ENCODE results near the gene VRK1. TPM values are rescaled to one million over a fixed set of nuclear protein-coding genes. Genes with fewer than 3 reads are reported as not detected.

Gene VRK1
- total and polyA plus RNA-seq, 10 of the 15 experiments (the other 5 are each of a cell fraction or from before 2014, with no cell fraction given), result 50.9 to 137 (median 84.7) TPM

- TF ChIP-seq, protein P1, sequence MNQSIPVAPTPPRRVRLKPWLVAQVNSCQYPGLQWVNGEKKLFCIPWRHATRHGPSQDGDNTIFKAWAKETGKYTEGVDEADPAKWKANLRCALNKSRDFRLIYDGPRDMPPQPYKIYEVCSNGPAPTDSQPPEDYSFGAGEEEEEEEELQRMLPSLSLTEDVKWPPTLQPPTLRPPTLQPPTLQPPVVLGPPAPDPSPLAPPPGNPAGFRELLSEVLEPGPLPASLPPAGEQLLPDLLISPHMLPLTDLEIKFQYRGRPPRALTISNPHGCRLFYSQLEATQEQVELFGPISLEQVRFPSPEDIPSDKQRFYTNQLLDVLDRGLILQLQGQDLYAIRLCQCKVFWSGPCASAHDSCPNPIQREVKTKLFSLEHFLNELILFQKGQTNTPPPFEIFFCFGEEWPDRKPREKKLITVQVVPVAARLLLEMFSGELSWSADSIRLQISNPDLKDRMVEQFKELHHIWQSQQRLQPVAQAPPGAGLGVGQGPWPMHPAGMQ (IDR thresholded peaks at IDR 0.05; ENCODE audit: borderline replicate concordance), result no peak
- TF ChIP-seq HDAC6 (IDR thresholded peaks at IDR 0.05; ENCODE audit: unreplicated experiment) (no peak), RAD51 (IDR thresholded peaks at IDR 0.05) (no peak), IKZF2 (IDR thresholded peaks at IDR 0.05) (no peak), IKZF1 (conservative IDR thresholded peaks at IDR 0.05) (no peak), NR2C2 (IDR thresholded peaks at IDR 0.05; ENCODE audit: borderline replicate concordance, control insufficient read depth, insufficient read length, low read depth) (no peak), POLR2AphosphoS2 (IDR thresholded peaks at IDR 0.05; ENCODE audit: low read depth, low read length) (no peak), RELB (IDR thresholded peaks at IDR 0.05; ENCODE audit: low read depth) (no peak), ASH2L (IDR thresholded peaks at IDR 0.05; ENCODE audit: borderline replicate concordance, low read depth) (no peak), TCF3 (IDR thresholded peaks at IDR 0.05; ENCODE audit: borderline replicate concordance, insufficient read depth, low read depth, low read length) (no peak), SUZ12 (IDR thresholded peaks at IDR 0.05; ENCODE audit: unreplicated experiment) (no peak), MTA2 (IDR thresholded peaks at IDR 0.05; ENCODE audit: low read depth) (no peak), EGR1 (IDR thresholded peaks at IDR 0.05; ENCODE audit: borderline replicate concordance in 1 of 2, low read depth in 2 of 2, low read length in 2 of 2) (no peak), FOXM1 (IDR thresholded peaks at IDR 0.05; ENCODE audit: low read depth, low read length) (no peak), FOS (IDR thresholded peaks at IDR 0.05; ENCODE audit: borderline replicate concordance, extremely low read depth, insufficient read length) (no peak)
- TF ChIP-seq, protein P2, sequence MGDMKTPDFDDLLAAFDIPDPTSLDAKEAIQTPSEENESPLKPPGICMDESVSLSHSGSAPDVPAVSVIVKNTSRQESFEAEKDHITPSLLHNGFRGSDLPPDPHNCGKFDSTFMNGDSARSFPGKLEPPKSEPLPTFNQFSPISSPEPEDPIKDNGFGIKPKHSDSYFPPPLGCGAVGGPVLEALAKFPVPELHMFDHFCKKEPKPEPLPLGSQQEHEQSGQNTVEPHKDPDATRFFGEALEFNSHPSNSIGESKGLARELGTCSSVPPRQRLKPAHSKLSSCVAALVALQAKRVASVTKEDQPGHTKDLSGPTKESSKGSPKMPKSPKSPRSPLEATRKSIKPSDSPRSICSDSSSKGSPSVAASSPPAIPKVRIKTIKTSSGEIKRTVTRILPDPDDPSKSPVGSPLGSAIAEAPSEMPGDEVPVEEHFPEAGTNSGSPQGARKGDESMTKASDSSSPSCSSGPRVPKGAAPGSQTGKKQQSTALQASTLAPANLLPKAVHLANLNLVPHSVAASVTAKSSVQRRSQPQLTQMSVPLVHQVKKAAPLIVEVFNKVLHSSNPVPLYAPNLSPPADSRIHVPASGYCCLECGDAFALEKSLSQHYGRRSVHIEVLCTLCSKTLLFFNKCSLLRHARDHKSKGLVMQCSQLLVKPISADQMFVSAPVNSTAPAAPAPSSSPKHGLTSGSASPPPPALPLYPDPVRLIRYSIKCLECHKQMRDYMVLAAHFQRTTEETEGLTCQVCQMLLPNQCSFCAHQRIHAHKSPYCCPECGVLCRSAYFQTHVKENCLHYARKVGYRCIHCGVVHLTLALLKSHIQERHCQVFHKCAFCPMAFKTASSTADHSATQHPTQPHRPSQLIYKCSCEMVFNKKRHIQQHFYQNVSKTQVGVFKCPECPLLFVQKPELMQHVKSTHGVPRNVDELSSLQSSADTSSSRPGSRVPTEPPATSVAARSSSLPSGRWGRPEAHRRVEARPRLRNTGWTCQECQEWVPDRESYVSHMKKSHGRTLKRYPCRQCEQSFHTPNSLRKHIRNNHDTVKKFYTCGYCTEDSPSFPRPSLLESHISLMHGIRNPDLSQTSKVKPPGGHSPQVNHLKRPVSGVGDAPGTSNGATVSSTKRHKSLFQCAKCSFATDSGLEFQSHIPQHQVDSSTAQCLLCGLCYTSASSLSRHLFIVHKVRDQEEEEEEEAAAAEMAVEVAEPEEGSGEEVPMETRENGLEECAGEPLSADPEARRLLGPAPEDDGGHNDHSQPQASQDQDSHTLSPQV (IDR thresholded peaks at IDR 0.05), result no peak
- TF ChIP-seq, protein P3, sequence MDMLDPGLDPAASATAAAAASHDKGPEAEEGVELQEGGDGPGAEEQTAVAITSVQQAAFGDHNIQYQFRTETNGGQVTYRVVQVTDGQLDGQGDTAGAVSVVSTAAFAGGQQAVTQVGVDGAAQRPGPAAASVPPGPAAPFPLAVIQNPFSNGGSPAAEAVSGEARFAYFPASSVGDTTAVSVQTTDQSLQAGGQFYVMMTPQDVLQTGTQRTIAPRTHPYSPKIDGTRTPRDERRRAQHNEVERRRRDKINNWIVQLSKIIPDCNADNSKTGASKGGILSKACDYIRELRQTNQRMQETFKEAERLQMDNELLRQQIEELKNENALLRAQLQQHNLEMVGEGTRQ (IDR thresholded peaks at IDR 0.05; ENCODE audit: borderline replicate concordance, low read depth, low read length), result no peak
These were observed 84.5 kb downstream of the VRK1 start (continued) for GRCh38 chr14:96881713-96882112.

Data from GM12878 (cell line).